BE2C (cell line): Measurements from ENCODE around the gene PHYHD1.

Experiments
- DNase-seq: peaks from one replicate; pipeline ENCODE4 v3.0.0-alpha.2; 2020
- H3K27me3 ChIP-seq: fragments of 250-450 bp; sonication (Bioruptor Pico); 2 replicates; pipeline ENCODE4 v1.5.1; 2020; ENCODE audit warnings: mild to moderate bottlenecking
- H3K36me3 ChIP-seq: fragments of 250-450 bp; sonication (Bioruptor Pico); 2 replicates; pipeline ENCODE4 v1.5.1; 2020; ENCODE audit warnings: mild to moderate bottlenecking
- H3K4me1 ChIP-seq: fragments of 250-450 bp; sonication (Bioruptor Pico); 2 replicates; pipeline ENCODE4 v1.5.1; 2020
- H3K4me3 ChIP-seq: 2 replicates; pipeline ENCODE4 v1.5.1; 2011; ENCODE audit warnings: low read depth, low read length
- H3K9me3 ChIP-seq: fragments of 250-450 bp; sonication (Bioruptor Pico); 2 replicates; pipeline ENCODE4 v1.5.1; 2020
- CTCF ChIP-seq: IDR thresholded peaks from 2 replicates; pipeline ENCODE4 v1.5.1; 2012; ENCODE audit warnings: mild to moderate bottlenecking, low read depth, low read length

Gene PHYHD1

GRCh38 chr9:128929560-128929959 is 8.8 kb downstream of the PHYHD1 start:
- no peak for DNase-seq
- no peaks in the 10 kb centered on the region for H3K27me3 ChIP-seq
- no peaks in the 10 kb centered on the region; the same call in 1 of the 2 replicates for H3K4me1 ChIP-seq
- no peak overlapping the region for H3K4me3 ChIP-seq
- no peak for TF ChIP-seq CTCF
- H3K9me3 ChIP-seq = no peaks in the 10 kb centered on the region
- no peaks in the 10 kb centered on the region for H3K36me3 ChIP-seq

- no peak for TF ChIP-seq CTCF
- DNase-seq = no peak
- no peaks in the 10 kb centered on the region for H3K36me3 ChIP-seq
- H3K4me1 ChIP-seq = no peaks in the 10 kb centered on the region
- no peak overlapping the region for H3K4me3 ChIP-seq
- H3K9me3 ChIP-seq = no peaks in the 10 kb centered on the region
- no peaks in the 10 kb centered on the region for H3K27me3 ChIP-seq
Observed at GRCh38 chr9:128933731-128934130, 12.9 kb downstream of the PHYHD1 start.

- H3K36me3 ChIP-seq = no peaks in the 10 kb centered on the region
- no peak for DNase-seq
- H3K27me3 ChIP-seq = no peaks in the 10 kb centered on the region
- no peak for TF ChIP-seq CTCF
- H3K4me3 ChIP-seq = no peak overlapping the region
- H3K9me3 ChIP-seq = no peaks in the 10 kb centered on the region
- H3K4me1 ChIP-seq = peaks cover 12% of the 10 kb centered on the region
Observed at GRCh38 chr9:128936171-128936865, 15.5 kb downstream of the PHYHD1 start.

GRCh38 chr9:128937310-128938165 is 16.8 kb downstream of the PHYHD1 start:
- DNase-seq = no peak

GRCh38 chr9:128940271-128940921 is 19.6 kb downstream of the PHYHD1 start:
- H3K36me3 ChIP-seq = no peaks in the 10 kb centered on the region
- H3K9me3 ChIP-seq = no peaks in the 10 kb centered on the region
- peaks cover 12% of the 10 kb centered on the region for H3K4me1 ChIP-seq
- H3K4me3 ChIP-seq = no peak overlapping the region
- DNase-seq = no peak
- TF ChIP-seq CTCF = no peak
- no peaks in the 10 kb centered on the region for H3K27me3 ChIP-seq

More at GRCh38 chr9:128937310-128938165, 16.8 kb downstream of the PHYHD1 start:
- Histone ChIP-seq H3K9me3 (no peaks in the 10 kb centered on the region), H3K27me3 (no peaks in the 10 kb centered on the region), H3K36me3 (no peaks in the 10 kb centered on the region), H3K4me3 (no peak overlapping the region), H3K4me1 (peaks cover 12% of the 10 kb centered on the region)
- TF ChIP-seq CTCF = no peak
